Heart left ventricle (tissue), 16 donors: ENCODE data around the gene PPP4R2. TPM values are rescaled to one million over a fixed set of nuclear protein-coding genes. Genes with fewer than 3 reads are reported as not detected.
"Not testable (repeated sequence)": the region's sequence is repeated elsewhere in the genome, so short reads cannot be mapped to it uniquely, and the experiment has no call there.

Experiments used
- ATAC-seq, 4 donors: fragments of 200-7000 bp; cut with Tn5 transposase; one replicate each; pipeline ENCODE4 v1.9.1; 2020 to 2022; ENCODE audit warnings: moderate library complexity in 4 of 4, mild to moderate bottlenecking in 3 of 4, moderate number of reproducible peaks in 1 of 4
- DNase-seq, 5 donors: peaks; one replicate each; pipeline ENCODE4 v3.0.0-alpha.2; 2020
- H3K27ac ChIP-seq, 12 donors: fragments of 200-600 bp; sonication (generic) in 4 of 12; one replicate each; pipeline versions ENCODE4 v1.5.0 to v1.8.0; 2016 to 2022; ENCODE audit warnings: mild to moderate bottlenecking in 2 of 12
- H3K27me3 ChIP-seq, 9 donors: fragments of 200-600 bp; sonication (generic) in 2 of 9; one replicate each; pipeline versions ENCODE4 v1.5.1 to v1.8.0; 2016 to 2022; ENCODE audit warnings: mild to moderate bottlenecking in 3 of 9
- H3K36me3 ChIP-seq, 9 donors: fragments of 200-600 bp; sonication (generic) in 2 of 9; one replicate each; pipeline versions ENCODE4 v1.5.0 to v1.8.0; 2018 to 2022; ENCODE audit warnings: mild to moderate bottlenecking in 2 of 9
- H3K4me1 ChIP-seq, 12 donors: fragments of 200-600 bp; sonication (generic) in 4 of 12; one replicate each; pipeline versions ENCODE4 v1.5.0 to v1.8.0; 2016 to 2022; ENCODE audit warnings: mild to moderate bottlenecking in 3 of 12
- H3K4me3 ChIP-seq, 12 donors: fragments of 200-600 bp; sonication (generic) in 4 of 12; one replicate each; pipeline versions ENCODE4 v1.5.0 to v1.8.0; 2017 to 2022; ENCODE audit warnings: mild to moderate bottlenecking in 9 of 12, moderate library complexity in 4 of 12
- H3K9me3 ChIP-seq, 12 donors: fragments of 200-600 bp; sonication (generic) in 4 of 12; one replicate each; pipeline versions ENCODE4 v1.5.0 to v1.8.0; 2016 to 2022; ENCODE audit warnings: mild to moderate bottlenecking in 1 of 12
- POLR2A ChIP-seq, 2 donors: fragments of 450-650 bp; IDR thresholded peaks; one replicate each; pipeline ENCODE4 v1.6.1; 2017; ENCODE audit warnings: antibody characterized with exemption in 2 of 2, mild to moderate bottlenecking in 2 of 2, moderate library complexity in 2 of 2
- WGBS, 4 donors: extraction: QIAGEN DNeasy Blood & Tissue Kit in 2 of 4; methylation state at CpG; one replicate each; pipeline versions ENCODE4 v1.1.5 to v1.1.7; 2013 to 2018; 5-methylcytosine and 5-hydroxymethylcytosine counted together
- intact Hi-C, 10 donors: fragments of 100-400 bp; cut with DNase I; formaldehyde crosslinking; loops; one replicate each; pipeline versions ENCODE4 v1.11.1 to v1.14.2; 2022
- polyA plus RNA-seq, 2 donors: library from polyadenylated mRNA; stranded (reverse); fragments of 200-250 nt; gene quantifications; one replicate each; pipeline ENCODE4 v1.2.3, GENCODE V29; 2013
- total RNA-seq, 9 donors: library from RNA; depleted of rRNA in 2 of 9; stranded (reverse); fragments of >200 nt in 2 of 9; fragmentation: NEBNext Ultra II Directional in 3 of 9; extraction: Animal tissue kit (Norgen Biotek cat#: 25700) in 3 of 9; gene quantifications; one replicate each; pipeline versions ENCODE4 v1.1.0 to v1.2.4, GENCODE V29; 2016 to 2023
- TF ChIP-seq, protein P1 (sequence below), 12 donors: fragments of 200-600 bp; sonication (generic) in 4 of 12; IDR thresholded peaks; one replicate each; pipeline versions ENCODE4 v1.5.0 to v1.8.0; 2018 to 2022; ENCODE audit warnings: antibody characterized with exemption in 12 of 12, mild to moderate bottlenecking in 5 of 12
- donor health status: ischemic (EF 13 %, LVEDD 7.1; RV severe dilation, severe dysfunction).
- donor health status: healthy with polysubstance abuse.
- donor health status: DM: no; HTN: yes; CAD: no.
- donor health status: DM: no; HTN: no; CAD: no.
- donor health status: ischemic (EF 25% LVEDD 6.9; RV normal size, moderate dysfunction).
- donor health status: ischemic (EF 25% LVEDD 5.7; RV mildly dilated, moderate dysfunction).
- donor health status: healthy.
- donor health status: DM: yes; HTN: yes; CAD: no.
- donor health status: ischemic (EF 35%, LVEDD 5.7; RV mildly dilated, moderate dysfunction).
- donor health status: nonischemic (EF 11% LVEDD 7.7; RV severe dilation, severe dysfunction).
- donor health status: DM: yes; HTN: yes; CAD: no.
- donor health status: PGD.
- donor health status: ischemic (EF 29% LVEDD 5.4; RV normal size, mild dysfunction).
- donor health status: nonischemic (EF 23%, LVEDD 6.1; RV moderate dilation, normal function).

The PPP4R2 gene
- total and polyA plus RNA-seq, 11 donors, result 17.0 to 69.7 (median 48.1) TPM

DNA sequence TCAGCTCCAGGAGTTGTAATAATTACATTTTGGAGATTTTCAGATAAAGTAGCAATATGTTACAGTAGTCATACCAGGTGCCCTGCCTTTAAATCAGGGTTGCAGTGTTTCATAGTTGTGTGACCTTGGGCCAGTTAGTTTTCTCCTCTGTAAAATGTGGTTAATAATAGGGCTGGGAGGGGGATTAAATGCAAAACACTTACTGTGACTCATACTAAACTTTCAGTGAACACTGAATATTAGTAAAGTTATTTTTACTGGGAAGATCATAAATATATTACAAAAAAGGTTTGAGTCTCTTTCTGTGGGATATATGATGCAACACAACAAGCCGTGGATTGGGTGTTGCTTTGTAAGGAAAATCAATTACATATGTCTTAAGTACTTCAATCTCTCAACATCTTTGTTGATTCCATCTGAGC lies 63.7 kb downstream of the PPP4R2 start:
- Histone ChIP-seq H3K9me3 (no peaks in the 10 kb centered on the region), H3K27me3 (no peaks in the 10 kb centered on the region), H3K36me3 (peaks cover 0 to 57% (median 36%) of the 10 kb centered on the region in 9 donors), H3K27ac (peak overlapping the region in 8 of 12 donors; percentile 6 to 66 (median 29)), H3K4me3 (no peak overlapping the region), H3K4me1 (peaks cover 0 to 58% (median 16%) of the 10 kb centered on the region in 12 donors)
- ATAC-seq (no peak), DNase-seq (no peak)
- WGBS, 4 donors, result 83 to 92% (median 87%) methylated on average over 1 of the region's 1 CpG
- intact Hi-C loops, result loop anchor here in 2 of 10 donors (2.0 to 5.0 kb wide), 2 partner anchors 103 to 122 kb away; no protein-coding TSS in a partner anchor
- TF ChIP-seq, protein P1, sequence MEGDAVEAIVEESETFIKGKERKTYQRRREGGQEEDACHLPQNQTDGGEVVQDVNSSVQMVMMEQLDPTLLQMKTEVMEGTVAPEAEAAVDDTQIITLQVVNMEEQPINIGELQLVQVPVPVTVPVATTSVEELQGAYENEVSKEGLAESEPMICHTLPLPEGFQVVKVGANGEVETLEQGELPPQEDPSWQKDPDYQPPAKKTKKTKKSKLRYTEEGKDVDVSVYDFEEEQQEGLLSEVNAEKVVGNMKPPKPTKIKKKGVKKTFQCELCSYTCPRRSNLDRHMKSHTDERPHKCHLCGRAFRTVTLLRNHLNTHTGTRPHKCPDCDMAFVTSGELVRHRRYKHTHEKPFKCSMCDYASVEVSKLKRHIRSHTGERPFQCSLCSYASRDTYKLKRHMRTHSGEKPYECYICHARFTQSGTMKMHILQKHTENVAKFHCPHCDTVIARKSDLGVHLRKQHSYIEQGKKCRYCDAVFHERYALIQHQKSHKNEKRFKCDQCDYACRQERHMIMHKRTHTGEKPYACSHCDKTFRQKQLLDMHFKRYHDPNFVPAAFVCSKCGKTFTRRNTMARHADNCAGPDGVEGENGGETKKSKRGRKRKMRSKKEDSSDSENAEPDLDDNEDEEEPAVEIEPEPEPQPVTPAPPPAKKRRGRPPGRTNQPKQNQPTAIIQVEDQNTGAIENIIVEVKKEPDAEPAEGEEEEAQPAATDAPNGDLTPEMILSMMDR (IDR thresholded peaks at IDR 0.05), result no peak
- no peak for TF ChIP-seq POLR2A (IDR thresholded peaks at IDR 0.05)

DNA sequence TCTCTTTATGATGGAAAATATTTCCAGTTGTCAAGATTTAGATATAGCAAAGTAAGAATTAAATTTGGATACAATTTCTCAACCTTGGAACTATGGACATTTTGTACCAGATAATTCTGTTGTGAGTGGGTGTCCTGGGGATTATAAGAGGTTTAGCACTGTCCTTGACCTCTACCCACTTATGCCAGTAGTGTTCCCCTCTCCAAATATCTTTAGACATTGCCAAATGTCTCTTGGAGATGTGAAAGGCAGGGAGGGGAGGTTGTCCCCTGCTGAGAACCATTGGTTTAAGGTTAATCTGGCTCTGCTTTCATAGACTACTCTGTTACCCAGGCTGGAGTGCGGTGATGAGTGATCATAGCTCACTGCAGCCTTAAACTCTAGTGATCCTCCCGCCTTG lies 64.8 kb downstream of the PPP4R2 start, which contains the start of gene EBLN2:
TSS of gene EBLN2 (plus strand) at position 244 of the 400 bp plus-strand sequence. CDS start 423 bp downstream, outside the sequence.
- ATAC-seq (peak; percentile 80 to 96 (median 86)), DNase-seq (no peak)
- 54 to 71% (median 66%) methylated on average over 2 of the region's 2 CpGs for WGBS, 4 donors
- Histone ChIP-seq H3K27ac (peak within 1 kb of the TSS in 9 of 12 donors; percentile 6 to 66 (median 40)), H3K4me3 (no peak within 1 kb of the TSS), H3K36me3 (peaks cover 0 to 68% (median 43%) of the 10 kb centered on the region in 9 donors), H3K27me3 (no peaks in the 10 kb centered on the region), H3K4me1 (peaks cover 0 to 49% (median 7%) of the 10 kb centered on the region in 12 donors), H3K9me3 (no peaks in the 10 kb centered on the region)
- TF ChIP-seq POLR2A (IDR thresholded peaks at IDR 0.05), result no peak
- intact Hi-C loops, result loop anchor here in 2 of 10 donors (2.0 to 5.0 kb wide), 2 partner anchors 104 to 123 kb away; no protein-coding TSS in a partner anchor

DNA sequence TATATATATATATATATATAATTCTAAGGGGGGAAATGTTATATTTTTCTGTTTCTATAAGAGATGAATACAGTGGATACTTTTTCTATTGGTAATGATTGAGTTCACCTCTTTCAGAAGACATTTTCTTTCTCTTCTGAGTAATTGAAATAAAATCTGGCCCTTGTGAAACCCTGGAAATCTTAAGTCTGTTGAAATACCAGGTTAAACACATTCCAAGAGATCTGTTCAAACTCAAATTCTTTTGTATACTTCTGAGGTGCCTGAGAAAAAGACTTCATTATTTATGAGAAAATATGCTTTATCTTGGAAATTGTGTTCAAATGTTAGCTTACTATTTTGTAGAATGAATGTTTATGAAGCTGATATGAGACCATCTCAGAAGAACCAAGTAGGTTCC lies 69.6 kb downstream of the PPP4R2 start:
- intact Hi-C loops, result not testable (repeated sequence)
- Histone ChIP-seq H3K36me3 (peaks cover 0 to 70% (median 52%) of the 10 kb centered on the region in 9 donors), H3K4me1 (peaks cover 0 to 37% (median 7%) of the 10 kb centered on the region in 12 donors)

DNA sequence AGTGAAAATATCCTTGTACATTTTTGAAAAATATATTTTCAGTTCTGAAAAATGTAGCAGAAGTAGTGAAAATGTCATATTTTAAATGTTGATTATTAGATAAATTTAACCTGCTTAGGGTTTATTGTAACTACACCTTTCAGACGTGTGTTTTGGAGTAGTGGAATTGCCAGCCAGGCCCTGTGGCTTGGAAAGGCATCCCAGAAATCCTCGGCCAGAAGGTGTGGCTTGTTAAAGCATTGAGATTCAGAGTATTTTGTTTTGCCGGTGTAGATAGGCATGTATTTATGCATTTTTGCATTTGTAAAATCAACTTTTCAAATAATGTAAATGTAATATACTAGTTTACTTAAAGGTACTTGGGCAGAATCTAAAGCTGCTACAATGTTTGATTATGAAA lies 71.8 kb downstream of the PPP4R2 start:
- 30 to 57% (median 45%) methylated on average over 3 of the region's 3 CpGs for WGBS, 4 donors
- Histone ChIP-seq H3K4me1 (peaks cover 0 to 21% (median 7%) of the 10 kb centered on the region in 12 donors), H3K9me3 (no peaks in the 10 kb centered on the region), H3K27ac (peak overlapping the region in 1 of 12 donors; percentile 23), H3K36me3 (peaks cover 0 to 49% (median 37%) of the 10 kb centered on the region in 9 donors), H3K27me3 (no peaks in the 10 kb centered on the region), H3K4me3 (no peak overlapping the region)
- intact Hi-C loops, result no loop called here
- DNase-seq, result no peak
- no peak for ATAC-seq
- TF ChIP-seq POLR2A (IDR thresholded peaks at IDR 0.05), result no peak
- TF ChIP-seq, protein P1 (IDR thresholded peaks at IDR 0.05), result no peak

More for the DNA sequence above, 69.6 kb downstream of the PPP4R2 start:
- H3K27ac ChIP-seq, H3K27me3 ChIP-seq, H3K9me3 ChIP-seq, DNase-seq, ATAC-seq, H3K4me3 ChIP-seq: not testable (repeated sequence)

DNA sequence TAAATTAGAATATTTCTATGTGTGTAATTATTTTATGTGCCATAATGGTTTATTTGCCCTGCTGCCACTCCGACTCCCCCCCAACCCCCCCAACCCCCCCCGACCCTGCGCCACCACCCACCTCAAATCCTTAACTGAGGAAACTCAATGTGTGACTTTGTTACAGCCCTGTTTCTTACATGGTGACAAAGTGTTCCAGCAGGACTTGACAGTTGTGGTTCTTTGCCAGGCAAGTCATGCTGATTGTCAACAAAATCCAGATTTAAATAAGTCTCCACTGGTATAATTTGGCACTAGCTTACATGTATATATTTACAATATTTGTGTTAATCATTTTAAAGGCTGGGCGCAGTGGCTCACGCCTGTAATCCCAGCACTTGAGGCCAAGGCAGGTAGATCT lies 72.6 kb downstream of the PPP4R2 start:
- intact Hi-C loops, result no loop called here
- Histone ChIP-seq H3K27me3 (no peaks in the 10 kb centered on the region), H3K27ac (peak overlapping the region in 2 of 12 donors; percentile 33 to 61), H3K4me3 (no peak overlapping the region), H3K4me1 (peaks cover 0 to 16% (median 9%) of the 10 kb centered on the region in 12 donors), H3K9me3 (no peaks in the 10 kb centered on the region), H3K36me3 (peaks cover 0 to 41% (median 29%) of the 10 kb centered on the region in 9 donors)
- 77 to 81% (median 79%) methylated on average over 5 of the region's 5 CpGs for WGBS, 4 donors
- ATAC-seq (peak; percentile 61 to 71 (median 68)), DNase-seq (no peak)
- no peak for TF ChIP-seq POLR2A (IDR thresholded peaks at IDR 0.05)
- TF ChIP-seq, protein P1 (IDR thresholded peaks at IDR 0.05), result no peak
